Keratinocyte (primary cell): ENCODE measurements around the gene GPR183. TPM values are rescaled to one million over a fixed set of nuclear protein-coding genes. Genes with fewer than 3 reads are reported as not detected.

Experiments used
- DNase-seq: peaks from one replicate; pipeline ENCODE4 v3.0.0-alpha.2; 2011; ENCODE audit warnings: low read depth, missing footprints, low spot score
- FAIRE-seq: peaks from 2 replicates; lab custom pipeline; 2011; peaks lifted over from hg19 to GRCh38; lab: Jason Lieb, UNC
- H2AFZ ChIP-seq: 2 replicates; pipeline ENCODE4 v1.6.0; 2012; ENCODE audit warnings: low read length, control low read depth, inconsistent platforms; ENCODE audit not compliant: control insufficient read depth
- H3K27ac ChIP-seq: 2 replicates; pipeline ENCODE4 v1.5.1; 2011; ENCODE audit warnings: low read length; ENCODE audit not compliant: control insufficient read depth, insufficient read depth
- H3K27me3 ChIP-seq: 3 replicates; pipeline ENCODE4 v1.6.0; 2011; ENCODE audit warnings: low read length; ENCODE audit not compliant: control insufficient read depth, insufficient read depth; ENCODE audit errors: extremely low read depth
- H3K36me3 ChIP-seq, 2 experiments: 2 replicates in 1 of 2; 3 replicates in 1 of 2; pipeline ENCODE4 v1.5.1; 2011; ENCODE audit warnings: low read length in 2 of 2, mild to moderate bottlenecking in 1 of 2; ENCODE audit not compliant: control insufficient read depth in 2 of 2, insufficient read depth in 2 of 2; ENCODE audit errors: extremely low read depth in 1 of 2
- H3K4me1 ChIP-seq: 3 replicates; pipeline ENCODE4 v1.5.1; 2011; ENCODE audit warnings: low read length; ENCODE audit not compliant: control insufficient read depth, insufficient read depth; ENCODE audit errors: extremely low read depth
- H3K4me2 ChIP-seq: 3 replicates; pipeline ENCODE4 v1.6.0; 2011; ENCODE audit warnings: low read depth, low read length; ENCODE audit not compliant: control insufficient read depth, insufficient read depth; ENCODE audit errors: extremely low read depth
- H3K4me3 ChIP-seq, 3 experiments: fragments of 200-600 bp in 1 of 3; sonication (generic) in 1 of 3; 2 replicates in 2 of 3; 3 replicates in 1 of 3; pipeline ENCODE4 v1.5.1; 2011 to 2016; ENCODE audit warnings: low read length in 3 of 3, mild to moderate bottlenecking in 3 of 3, control low read depth in 2 of 3, inconsistent platforms in 1 of 3, low read depth in 1 of 3, mixed read lengths in 1 of 3, mixed run types in 1 of 3, moderate library complexity in 1 of 3; ENCODE audit not compliant: control insufficient read depth in 2 of 3, insufficient read depth in 2 of 3; ENCODE audit errors: extremely low read depth in 1 of 3
- H3K79me2 ChIP-seq: 2 replicates; pipeline ENCODE4 v1.6.0; 2012; ENCODE audit warnings: low read length; ENCODE audit not compliant: control insufficient read depth, insufficient read depth
- H3K9ac ChIP-seq: 3 replicates; pipeline ENCODE4 v1.6.0; 2011; ENCODE audit warnings: low read length; ENCODE audit not compliant: control insufficient read depth, insufficient read depth; ENCODE audit errors: extremely low read depth
- H3K9me1 ChIP-seq: 3 replicates; pipeline ENCODE4 v1.6.0; 2011; ENCODE audit warnings: low read length; ENCODE audit not compliant: control insufficient read depth, insufficient read depth; ENCODE audit errors: extremely low read depth
- H3K9me3 ChIP-seq: 2 replicates; pipeline ENCODE4 v1.5.1; 2012; ENCODE audit warnings: low read depth, low read length; ENCODE audit not compliant: control insufficient read depth
- H4K20me1 ChIP-seq: 3 replicates; pipeline ENCODE4 v1.6.0; 2011; ENCODE audit warnings: low read length; ENCODE audit not compliant: control insufficient read depth, insufficient read depth; ENCODE audit errors: extremely low read depth
- CTCF ChIP-seq, 3 experiments: IDR thresholded peaks in 1 of 3; conservative IDR thresholded peaks in 1 of 3; optimal IDR thresholded peaks in 1 of 3; 2 replicates in 2 of 3; 3 replicates in 1 of 3; pipeline versions ENCODE3 to v1.5.1; 2011; ENCODE audit warnings: low read length in 3 of 3, mild to moderate bottlenecking in 3 of 3, moderate library complexity in 2 of 3, control low read depth in 1 of 3, inconsistent platforms in 1 of 3; ENCODE audit not compliant: insufficient read depth in 2 of 3; ENCODE audit errors: extremely low read depth in 1 of 3
- EZH2 ChIP-seq: IDR thresholded peaks from one replicate; pipeline ENCODE4 v1.6.1; 2012; ENCODE audit warnings: inconsistent platforms, mild to moderate bottlenecking, low read length, moderate library complexity
- dilution Hi-C: fragments of 300-500 bp; cut with MboI; formaldehyde crosslinking; loops from one replicate; pipeline ENCODE4 v1.7.0; 2020; ENCODE audit warnings: low sequenced_read_pairs; ENCODE audit not compliant: extremely low pct_ligation_motif_present
- polyA plus RNA-seq, 5 experiments: library from polyadenylated mRNA; depleted of rRNA in 3 of 5; stranded (reverse) in 3 of 5; stranded (forward) in 1 of 5; unstranded in 1 of 5; fragments of >200 nt; gene quantifications; 1 replicate in 1 of 5; 2 replicates in 3 of 5; 3 replicates in 1 of 5; pipeline versions ENCODE4 v1.2.1 to v1.2.3, GENCODE V29; 2011 to 2012; ENCODE audit warnings: missing spikeins in 2 of 5, low read depth in 1 of 5, low replicate concordance in 1 of 5

Gene GPR183
- polyA plus RNA-seq, 1 donor (not counting 4 experiments of a cell fraction or from before 2014, with no cell fraction given), result not detected

- DNase-seq (no peak), FAIRE-seq (no peak)
- Histone ChIP-seq H3K9me1 (no peaks in the 10 kb centered on the region), H3K27ac (no peak overlapping the region), H3K79me2 (peaks cover 5% of the 10 kb centered on the region), H3K27me3 (no peaks in the 10 kb centered on the region), H3K4me1 (no peaks in the 10 kb centered on the region), H3K36me3 (peaks cover 1 to 3% of the 10 kb centered on the region in 2 experiments), H3K4me2 (no peak overlapping the region), H3K9me3 (no peaks in the 10 kb centered on the region), H2AFZ (no peak overlapping the region), H3K9ac (no peak overlapping the region), H3K4me3 (no peak overlapping the region), H4K20me1 (no peaks in the 10 kb centered on the region)
- no peak for TF ChIP-seq EZH2
- TF ChIP-seq CTCF (optimal IDR thresholded peaks at IDR 0.05 in 1 of 3, IDR thresholded peaks at IDR 0.05 in 1 of 3, conservative IDR thresholded peaks at IDR 0.05 in 1 of 3; ENCODE audit: extremely low read depth in 1 of 3, insufficient read depth in 2 of 3, low read length in 3 of 3), result no peak
- dilution Hi-C loops, result loop anchor here (10.0 kb wide), 1 partner anchor 92 kb away; no protein-coding TSS in a partner anchor
Measured at GRCh38 chr13:99266827-99267226, 40.4 kb downstream of the GPR183 start.

- FAIRE-seq (no peak), DNase-seq (peak; percentile 13)
- H3K9ac ChIP-seq, result no peak overlapping the region
- no peaks in the 10 kb centered on the region for H3K27me3 ChIP-seq
- peaks cover 5% of the 10 kb centered on the region for H3K79me2 ChIP-seq
- H3K9me1 ChIP-seq, result no peaks in the 10 kb centered on the region
- no peak overlapping the region for H3K4me2 ChIP-seq
- H4K20me1 ChIP-seq, result no peaks in the 10 kb centered on the region
- H3K4me3 ChIP-seq, result no peak overlapping the region
- no peak overlapping the region for H3K27ac ChIP-seq
- no peak overlapping the region for H2AFZ ChIP-seq
- H3K36me3 ChIP-seq, result peaks cover 3 to 5% of the 10 kb centered on the region in 2 experiments
- no peak for TF ChIP-seq EZH2
- TF ChIP-seq CTCF (optimal IDR thresholded peaks at IDR 0.05 in 1 of 3, IDR thresholded peaks at IDR 0.05 in 1 of 3, conservative IDR thresholded peaks at IDR 0.05 in 1 of 3; ENCODE audit: extremely low read depth in 1 of 3, insufficient read depth in 2 of 3, low read length in 3 of 3), result peak in 2 of 3 experiments; percentile 29 to 43
- H3K4me1 ChIP-seq, result no peaks in the 10 kb centered on the region
- H3K9me3 ChIP-seq, result no peaks in the 10 kb centered on the region
- dilution Hi-C loops, result loop anchor here (10.0 kb wide), 1 partner anchor 91 kb away; no protein-coding TSS in a partner anchor
Measured at GRCh38 chr13:99265821-99266426, 41.3 kb downstream of the GPR183 start.
